IPS DF 4.7 (cell line): Measurements from ENCODE around the gene PPIB.
"Not testable (repeated sequence)": the region's sequence is repeated elsewhere in the genome, so short reads cannot be mapped to it uniquely, and the experiment has no call there.

ENCODE experiments used
- DNase-seq: peaks from one replicate; pipeline ENCODE4 v3.0.0-alpha.2; 2013; ENCODE audit warnings: low spot score; ENCODE audit errors: extremely low read depth

The PPIB gene

DNA sequence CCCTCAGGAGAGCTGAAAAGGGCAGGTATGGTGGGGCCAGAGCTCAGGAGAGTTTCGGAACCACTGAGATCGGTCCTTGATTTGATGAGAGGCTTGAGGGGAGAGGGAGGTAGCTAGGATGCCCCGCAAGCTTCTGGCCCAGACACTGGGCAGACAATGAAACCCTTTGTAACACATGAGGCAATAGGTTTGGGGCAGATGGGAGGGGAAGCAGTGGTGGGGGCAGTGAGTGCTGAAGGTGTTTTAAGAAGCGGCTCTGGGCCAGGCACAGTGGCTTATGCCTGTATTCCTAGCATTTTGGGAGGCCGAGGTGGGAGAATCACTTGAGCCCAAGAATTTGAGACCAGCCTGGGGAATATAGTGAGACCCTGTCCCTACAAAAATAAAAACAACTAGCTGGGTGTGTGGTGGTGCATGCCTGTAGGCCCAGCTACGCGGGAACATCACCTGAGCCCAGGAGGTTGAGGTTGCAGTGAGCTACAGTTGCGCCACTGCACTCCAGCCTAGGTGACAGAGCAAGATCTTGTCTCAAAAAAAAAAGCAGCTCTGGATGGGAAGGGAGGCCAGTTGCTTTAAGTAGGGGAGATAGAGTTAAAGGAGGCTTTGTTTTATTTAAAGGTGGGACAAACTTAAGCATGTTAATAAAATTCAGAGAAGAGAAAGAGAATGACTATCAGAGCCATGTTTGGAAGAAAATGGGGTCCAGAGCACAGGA, 20.9 kb downstream of the PPIB start:
- DNase-seq, result no peak

DNA sequence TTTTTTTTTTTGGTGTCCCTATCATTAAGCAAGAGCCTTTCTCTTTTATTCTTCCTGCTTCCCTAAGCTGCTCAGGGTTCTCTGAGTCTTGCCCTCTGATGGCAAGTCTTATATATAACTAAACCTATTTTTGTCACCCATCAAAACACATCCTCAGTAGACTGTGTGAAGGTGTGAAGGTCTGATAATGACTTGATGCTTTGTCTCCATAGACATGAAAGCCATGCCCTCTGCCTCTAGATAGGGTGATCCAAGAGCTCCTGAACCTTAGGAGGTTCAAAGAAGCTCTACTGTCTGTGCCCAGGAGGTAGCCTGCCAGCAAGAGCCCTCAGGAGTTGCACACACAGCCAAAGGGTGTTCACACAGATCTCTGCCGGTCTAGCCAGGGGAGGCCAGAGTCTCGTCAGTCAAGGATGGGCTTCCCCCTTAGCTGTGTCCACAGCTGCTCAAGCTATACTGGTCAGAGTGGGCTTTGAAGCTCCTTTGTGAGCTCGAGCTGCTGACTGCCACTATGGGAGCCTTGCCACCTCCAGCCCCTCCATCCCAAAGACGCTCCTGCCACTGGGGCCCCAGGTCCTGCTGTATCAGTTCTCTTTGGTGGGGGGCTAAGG, 24.4 kb downstream of the PPIB start:
- no peak for DNase-seq

DNA sequence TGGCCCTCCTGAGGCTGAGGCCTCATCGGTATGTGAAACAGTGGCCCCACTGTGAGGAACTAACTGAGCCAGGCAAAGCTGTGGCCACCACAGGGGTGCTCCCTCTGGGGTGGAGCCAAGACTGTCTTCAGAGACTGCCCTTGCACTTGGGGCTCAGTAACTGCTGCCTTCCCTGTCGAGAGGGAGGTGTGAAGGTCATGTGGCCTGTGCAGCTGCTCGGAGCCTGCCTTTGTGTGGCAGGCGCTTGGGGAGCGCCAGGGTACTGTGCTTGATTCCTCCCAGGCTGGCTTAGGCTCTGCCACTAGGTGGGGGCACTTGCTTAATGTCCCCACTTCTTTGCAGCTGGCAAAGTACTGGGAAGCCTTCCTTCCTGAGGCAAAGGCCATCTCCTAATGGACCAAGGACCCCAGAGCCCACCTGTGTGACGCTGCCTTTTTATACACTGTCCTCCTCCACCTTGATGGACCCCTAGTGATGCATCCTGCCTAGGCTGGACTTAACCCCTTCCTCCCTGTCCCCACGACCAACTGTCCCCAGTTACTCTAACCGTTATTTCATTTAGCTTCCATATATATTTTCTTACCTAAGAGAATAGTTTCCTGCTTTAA, 25.5 kb downstream of the PPIB start:
- no peak for DNase-seq

DNA sequence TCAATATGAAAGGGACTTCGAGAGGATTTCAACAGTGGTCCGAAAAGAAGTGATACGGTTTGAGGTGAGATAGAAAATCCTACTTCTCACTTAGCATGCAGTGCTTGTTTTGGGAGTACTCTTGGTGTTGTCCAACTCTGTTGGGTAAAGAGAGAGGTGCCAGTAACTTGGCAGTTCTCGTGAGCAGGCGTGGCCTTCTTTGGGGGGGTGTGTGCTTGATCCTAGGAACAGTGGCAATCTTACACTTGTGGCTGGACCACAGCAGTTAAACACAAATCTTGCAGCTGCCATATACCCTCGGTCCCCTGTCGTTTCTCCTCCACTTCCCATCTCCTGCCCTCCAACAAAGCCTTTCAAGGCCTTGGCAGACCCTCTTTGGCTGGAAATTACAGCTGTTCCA, 26.5 kb downstream of the PPIB start:
- DNase-seq, result no peak

DNA sequence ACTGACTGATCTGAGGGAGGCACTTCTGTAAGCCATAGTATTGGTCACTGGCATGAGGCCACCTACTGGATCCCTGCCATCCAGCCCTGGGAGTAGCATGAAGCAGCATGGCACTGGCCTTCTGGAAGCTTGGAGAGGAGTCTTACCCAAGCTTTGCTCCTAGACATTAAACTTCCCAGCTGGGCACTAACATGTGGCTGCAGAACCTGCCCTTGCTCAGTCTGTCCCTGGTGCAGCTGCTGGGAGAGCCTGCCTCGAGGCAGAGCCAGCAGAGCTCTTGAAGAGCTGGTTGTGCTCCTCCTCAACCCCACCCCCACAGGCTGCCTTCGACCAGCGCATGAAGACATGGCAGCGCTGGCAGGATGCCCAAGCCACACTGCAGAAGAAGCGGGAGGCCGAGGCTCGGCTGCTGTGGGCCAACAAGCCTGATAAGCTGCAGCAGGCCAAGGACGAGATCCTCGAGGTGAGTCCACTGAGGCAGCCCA, 28.4 kb downstream of the PPIB start:
- DNase-seq, result no peak

DNA sequence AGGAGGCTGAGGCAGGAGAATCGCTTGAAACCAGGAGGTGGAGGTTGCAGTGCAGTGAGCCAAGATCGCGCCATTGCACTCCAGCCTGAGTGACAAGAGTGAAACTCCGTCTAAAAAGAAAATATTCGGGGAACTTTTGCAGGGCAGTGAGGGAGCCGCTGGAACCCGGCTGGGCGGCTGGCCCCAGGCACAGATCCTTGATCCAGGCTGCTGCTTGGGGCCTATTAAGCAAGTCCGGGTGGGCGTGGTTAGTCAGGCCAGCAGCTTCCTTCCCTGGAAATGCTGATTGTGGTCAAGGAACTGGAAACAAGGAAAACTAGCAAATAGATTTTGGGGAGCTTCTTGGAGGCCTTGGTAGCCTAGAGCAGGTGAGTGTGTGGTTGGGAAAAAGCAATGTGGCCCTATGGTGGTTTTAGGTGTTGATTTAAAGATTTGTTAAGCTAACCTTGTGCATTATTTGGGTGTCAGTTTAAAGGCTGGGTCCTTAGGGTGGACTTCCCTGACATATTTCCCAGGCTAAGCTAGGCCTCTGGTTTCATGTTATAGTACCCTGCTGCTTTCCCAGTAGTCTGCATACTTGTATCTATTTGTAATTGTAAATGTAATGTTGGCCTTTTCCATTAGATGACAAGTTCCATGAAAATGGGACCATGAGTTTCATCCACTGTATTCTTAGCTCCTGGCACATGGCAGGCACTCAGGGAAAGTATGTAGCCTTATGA, 29.0 kb downstream of the PPIB start:
- DNase-seq, result no peak

DNA sequence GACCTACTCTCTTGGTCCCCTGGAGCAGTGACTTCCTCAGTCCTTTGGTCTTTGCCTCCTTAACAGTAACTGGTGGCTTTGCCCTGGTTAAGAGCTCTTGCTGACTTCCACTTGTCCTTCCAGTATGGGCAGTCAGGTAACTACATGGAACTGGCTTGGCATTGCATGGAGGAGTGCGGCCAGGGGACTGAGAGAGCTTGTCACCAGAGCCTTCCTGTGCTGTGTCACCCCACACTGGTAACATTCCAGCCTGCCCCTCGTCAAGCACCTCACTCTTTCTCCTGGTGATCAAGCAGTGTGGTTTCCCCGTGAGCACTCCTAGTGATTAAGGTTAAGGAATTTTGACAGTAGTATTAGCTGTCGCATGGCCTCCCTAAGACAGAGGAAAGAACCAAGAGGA, 30.6 kb downstream of the PPIB start:
- no peak for DNase-seq

DNA sequence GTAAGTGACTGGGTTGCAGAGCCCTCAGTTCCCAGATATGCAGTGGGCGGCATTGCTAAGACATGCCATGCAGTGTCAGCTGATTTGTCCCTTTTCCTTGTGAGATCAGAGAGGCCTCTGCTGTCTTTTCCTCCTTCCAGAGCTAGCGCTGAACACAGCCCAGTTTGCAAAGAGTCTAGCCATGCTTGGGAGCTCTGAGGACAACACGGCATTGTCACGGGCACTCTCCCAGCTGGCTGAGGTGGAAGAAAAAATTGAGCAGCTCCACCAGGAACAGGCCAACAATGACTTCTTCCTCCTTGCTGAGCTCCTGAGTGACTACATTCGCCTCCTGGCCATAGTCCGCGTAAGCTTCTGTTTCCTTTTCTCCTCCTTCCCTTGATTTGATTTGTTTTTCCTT, 31.3 kb downstream of the PPIB start:
- DNase-seq, result no peak

DNA sequence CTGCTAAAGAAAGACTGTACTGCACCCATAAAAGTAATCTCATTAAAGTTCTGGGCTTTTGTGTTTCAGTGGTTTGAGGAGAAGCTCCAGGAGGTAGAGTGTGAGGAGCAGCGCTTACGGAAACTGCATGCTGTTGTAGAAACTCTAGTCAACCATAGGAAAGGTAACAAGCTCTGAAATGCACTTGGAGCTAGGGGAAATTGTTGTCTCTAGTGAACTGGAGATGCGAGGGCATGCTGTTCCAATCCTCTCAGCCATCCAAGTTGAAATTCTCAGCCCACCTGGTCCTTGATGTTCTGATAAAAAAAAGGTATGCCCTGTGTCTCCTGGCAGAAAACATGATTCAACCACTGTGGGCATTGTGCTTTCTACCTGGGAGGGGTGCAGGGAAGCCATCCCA, 32.7 kb downstream of the PPIB start:
- no peak for DNase-seq

DNA sequence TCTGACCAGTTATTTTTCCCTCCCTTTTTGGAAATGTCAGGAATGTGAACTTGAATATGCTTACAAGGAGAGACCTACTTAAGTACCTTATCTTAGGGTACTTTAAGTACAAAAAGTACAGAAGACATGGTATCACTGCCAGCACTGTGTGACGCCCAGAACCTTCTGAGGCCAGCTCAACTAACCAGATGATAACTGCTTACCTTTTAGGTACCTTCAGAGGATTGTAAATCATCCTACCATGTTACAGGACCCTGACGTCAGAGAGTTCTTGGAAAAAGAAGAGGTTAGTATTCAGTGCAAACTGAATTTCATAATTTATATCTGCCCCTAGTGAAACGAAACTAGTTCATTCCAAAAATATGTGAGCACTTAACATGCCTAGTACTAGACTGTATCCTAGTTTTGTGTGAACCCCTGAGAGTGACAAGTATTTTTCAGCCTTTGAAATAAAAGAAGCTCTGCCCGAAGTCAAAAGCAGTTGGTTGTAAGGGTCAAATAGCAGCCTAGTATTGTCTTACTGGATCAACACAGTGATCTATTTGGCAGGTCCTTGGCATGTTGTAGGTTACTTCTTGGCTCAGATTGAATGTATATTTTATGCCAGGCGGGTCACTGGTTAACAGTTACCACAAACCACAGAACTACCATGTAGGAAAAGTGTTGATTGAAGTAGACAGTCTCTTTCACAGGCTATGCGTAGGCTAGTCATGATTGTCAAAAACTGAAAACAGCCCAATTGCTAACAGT, 35.1 kb downstream of the PPIB start:
- no peak for DNase-seq

DNA sequence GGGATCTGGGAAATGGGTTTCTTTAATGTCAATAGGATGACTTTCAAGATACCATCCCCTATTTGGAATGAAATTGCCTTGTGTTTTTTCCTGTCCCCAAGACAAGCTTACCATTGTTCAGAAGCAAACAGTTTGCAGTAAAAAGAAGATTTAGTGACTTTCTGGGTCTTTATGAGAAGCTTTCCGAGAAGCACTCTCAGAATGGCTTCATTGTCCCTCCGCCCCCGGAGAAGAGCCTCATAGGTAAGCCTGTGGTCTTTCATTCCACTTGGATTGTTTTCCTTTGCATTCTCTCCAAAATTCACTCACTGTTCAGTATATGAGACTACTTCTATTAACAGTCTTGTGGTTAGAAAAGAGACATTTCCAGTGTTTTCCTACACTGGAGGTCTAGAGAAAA, 36.8 kb downstream of the PPIB start:
- DNase-seq, result no peak

DNA sequence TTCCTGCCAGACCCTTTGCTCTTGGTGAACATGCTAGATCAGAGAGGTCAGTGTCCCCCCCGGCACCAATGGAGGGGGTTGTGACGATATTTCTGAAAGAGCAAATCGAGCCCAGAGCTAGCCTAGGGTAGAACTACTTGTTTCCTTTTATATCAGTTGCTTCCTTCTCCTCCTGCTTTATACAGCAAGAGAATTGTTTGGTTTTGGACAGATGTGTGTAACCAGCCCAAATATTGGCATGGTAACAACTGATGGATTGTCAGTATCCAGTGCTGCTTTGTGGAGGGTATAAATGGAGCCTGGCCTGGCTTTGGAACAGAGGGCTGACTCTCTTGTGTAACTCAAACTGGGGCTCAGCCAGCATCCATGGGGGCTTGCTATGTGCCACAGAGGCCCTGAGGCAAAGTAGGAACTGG, 39.9 kb downstream of the PPIB start:
- DNase-seq, result no peak

DNA sequence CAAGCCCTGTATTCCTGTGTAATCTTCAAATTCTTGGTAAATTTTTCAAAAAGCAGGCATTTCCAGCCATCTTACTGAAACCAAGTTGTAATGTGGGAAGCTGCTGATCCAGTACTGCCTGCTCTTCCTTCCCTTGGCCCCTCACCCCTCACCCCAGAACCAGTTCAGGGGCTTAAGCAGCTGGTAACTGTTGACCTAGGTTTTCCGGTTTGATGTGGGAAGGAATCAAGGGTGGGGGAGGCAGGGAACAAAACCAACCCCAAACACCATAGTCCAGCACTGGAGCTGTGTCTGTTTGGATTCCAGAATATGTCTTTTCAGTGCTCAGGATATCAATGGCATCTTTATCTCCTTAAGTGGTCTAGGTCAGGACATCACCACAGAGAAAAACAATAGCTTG, 40.4 kb downstream of the PPIB start:
- DNase-seq, result no peak

DNA sequence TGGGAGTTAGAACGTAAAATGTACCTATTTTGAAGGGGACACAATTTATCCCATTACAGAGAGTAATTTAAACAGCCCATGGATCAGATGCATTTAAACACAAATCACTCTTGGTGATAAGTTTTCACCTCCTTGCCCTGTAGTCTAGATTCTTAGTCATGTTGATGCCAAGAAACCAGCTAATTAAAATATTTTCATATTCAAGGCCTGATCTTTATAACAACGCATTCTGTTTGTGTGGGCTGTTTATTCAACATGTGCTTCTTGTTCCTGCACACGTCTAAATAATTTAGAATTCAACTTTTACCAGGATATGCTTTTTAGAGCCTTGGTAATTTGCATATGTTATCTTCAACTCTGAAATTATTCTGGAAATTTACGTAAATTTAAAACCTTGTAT, 41.2 kb downstream of the PPIB start:
- DNase-seq, result no peak

DNA sequence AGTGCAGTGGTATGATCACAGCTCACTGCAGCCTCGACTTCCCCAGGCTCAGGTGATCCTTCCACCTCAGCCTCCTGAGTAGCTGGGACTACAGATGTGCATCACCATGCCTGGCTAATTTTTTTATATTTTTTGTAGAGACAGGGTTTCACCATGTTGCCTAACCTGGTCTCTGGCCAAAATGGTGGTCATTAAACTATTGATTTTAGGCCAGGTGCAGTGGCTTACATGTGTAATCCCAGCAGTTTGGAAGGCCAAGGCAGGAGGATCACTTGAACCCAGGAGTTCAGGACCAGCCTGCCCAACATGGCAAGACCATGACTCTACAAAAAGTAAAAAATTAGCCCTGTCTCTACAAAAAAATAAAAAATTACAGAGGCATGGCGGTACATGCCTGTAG, 42.5 kb downstream of the PPIB start:
- not testable (repeated sequence) for DNase-seq

DNA sequence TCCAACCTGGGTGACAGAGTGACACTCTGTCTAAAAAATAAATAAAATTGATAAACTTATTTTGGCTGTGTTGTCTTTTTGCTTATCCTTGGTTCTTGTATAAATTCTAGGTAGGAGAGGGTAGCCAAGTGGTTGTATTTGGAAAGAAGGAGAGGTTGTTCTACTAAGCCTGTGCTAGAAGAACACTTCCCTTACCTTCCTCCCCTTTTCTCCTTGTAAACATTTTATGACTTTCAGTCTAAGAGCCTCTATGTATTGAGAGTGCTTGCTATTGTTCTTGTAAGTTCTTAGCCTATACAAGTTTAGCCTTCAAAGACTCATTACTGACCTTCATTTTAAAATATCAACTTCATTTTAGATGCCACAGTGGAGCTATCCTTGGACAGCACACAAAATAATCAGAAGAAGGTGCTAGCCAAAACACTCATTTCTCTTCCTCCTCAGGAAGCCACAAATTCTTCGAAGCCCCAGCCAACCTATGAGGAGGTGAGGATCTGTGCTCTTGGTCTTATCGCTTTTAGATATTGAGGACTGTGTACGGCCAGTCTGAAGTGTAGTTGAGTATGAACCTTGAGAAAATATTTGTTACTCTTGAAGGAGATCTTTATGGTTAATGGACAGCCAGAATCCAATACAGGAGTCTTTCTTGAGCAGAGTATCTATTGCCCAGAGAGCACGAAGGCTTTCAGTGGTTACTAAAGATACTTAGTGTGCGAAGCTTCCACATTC, 44.9 kb downstream of the PPIB start:
- DNase-seq, result no peak

DNA sequence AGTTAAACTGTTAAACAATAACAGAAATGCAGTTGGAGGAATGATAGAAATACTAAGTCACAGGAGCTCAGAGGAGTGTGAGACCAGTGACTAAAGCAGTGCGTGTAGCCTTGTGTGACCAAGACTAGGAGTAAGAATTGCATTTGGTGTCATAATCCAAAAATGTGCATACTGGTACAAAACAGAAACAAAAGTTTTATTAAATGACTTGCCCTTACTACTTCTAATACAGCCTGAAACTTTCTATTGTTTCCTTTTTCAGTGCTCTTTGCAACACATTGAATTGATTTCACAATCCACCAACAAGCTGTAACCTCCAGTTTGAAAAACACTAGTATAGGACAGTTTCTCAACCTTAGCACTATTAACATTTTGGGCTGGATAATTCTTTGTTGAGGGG, 49.9 kb downstream of the PPIB start:
- no peak for DNase-seq

DNA sequence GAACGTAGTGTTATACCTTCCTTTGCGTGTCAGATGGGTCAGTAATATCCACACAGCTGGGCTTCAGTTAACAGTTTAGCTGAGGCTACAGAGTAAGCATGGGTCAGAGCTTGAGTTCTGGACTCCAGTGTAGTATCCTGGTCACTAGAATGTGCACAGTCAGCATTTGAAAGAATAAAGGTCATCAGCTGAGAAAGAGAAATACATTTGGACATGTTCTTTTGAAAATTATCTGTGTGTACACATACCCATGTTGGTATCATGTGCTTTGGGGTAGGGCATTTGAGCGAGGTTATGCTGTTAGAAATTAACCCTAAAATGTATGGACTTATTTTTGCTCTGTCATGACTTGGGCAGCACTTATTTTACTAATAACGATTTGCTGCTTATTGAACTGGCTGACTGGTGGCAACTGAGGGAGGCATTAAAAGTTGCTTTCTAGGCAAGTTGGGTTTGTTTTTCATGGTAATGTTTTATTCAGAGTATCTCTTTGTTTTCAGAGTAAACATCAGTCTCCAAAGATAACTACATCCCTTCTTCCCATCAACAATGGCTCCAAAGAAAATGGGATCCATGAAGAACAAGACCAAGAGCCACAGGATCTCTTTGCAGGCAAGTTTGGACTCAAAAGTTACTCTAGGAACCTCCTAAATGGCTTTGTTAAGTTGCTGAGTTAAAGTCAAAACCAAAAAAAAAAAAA, 50.6 kb downstream of the PPIB start:
- DNase-seq, result no peak

DNA sequence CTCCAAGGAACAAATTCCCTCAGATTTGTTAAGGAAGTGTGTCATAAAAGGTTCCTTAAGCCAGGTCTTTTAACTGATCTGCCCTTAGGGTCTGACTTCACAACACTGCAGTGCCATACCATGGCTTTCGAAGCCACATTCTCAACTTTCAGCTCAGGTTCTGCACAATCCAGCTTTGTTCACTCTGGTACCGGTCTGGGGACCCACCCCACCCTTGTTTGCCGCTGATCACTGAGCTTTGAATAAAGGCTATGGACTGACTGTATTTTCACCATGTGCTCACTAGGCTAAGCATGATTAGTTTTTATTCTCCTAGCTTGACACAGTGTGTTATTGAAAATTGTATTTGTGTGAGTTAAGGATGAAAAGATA, 51.2 kb downstream of the PPIB start:
- no peak for DNase-seq

DNA sequence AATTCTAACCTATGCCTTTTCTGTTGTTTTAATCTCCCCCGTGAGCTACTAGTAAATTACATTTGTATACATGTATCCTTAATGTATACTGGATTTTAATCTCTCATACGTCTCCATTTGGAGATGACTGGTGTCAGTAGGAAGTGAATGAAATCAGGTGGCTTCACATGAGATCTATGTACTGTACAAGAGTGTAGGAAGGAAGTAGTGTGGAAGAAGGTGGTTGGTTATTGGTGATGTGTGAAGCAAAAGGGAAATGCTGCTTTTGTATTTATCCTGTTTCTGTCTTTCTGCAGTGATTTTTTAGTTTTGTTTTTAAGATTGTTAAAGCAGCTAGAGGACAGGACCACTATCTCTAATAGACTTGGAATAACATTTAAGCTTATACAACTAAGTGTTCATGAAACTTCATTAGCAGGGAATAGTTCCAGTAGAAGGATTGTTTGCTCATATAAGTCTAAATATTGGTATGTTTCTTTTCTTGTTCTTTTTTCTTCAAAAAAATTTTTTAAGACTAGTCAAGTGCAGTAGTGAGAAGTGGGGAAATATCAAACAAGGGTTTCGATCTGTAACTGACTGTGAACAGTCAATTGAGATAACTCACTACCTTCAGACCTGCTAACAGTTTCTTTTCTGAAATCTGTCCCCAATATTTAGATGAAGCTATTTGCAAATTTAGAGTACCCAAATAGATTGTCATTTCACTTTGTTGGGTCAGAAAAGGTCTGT, 51.7 kb downstream of the PPIB start:
- DNase-seq, result no peak
